GM12875 (cell line): ENCODE data around the gene THSD4.
A peak's percentile ranks its signal among the peaks of the same experiment; 100 is the strongest.

Experiments
- H3K4me3 ChIP-seq: one replicate; pipeline ENCODE4 v1.5.1; 2011; ENCODE audit warnings: low read depth, low read length, control low read depth
- TF ChIP-seq, protein P1 (sequence below): IDR thresholded peaks from 2 replicates; pipeline ENCODE4 v1.5.1; 2011; ENCODE audit warnings: low read depth, mild to moderate bottlenecking, control low read depth, inconsistent platforms, low read length, moderate library complexity, borderline replicate concordance; ENCODE audit not compliant: insufficient read depth

Gene THSD4

GRCh38 chr15:71447328-71448250 is 332.3 kb downstream of the THSD4 start:
- H3K4me3 ChIP-seq, result no peak overlapping the region
- TF ChIP-seq, protein P1, sequence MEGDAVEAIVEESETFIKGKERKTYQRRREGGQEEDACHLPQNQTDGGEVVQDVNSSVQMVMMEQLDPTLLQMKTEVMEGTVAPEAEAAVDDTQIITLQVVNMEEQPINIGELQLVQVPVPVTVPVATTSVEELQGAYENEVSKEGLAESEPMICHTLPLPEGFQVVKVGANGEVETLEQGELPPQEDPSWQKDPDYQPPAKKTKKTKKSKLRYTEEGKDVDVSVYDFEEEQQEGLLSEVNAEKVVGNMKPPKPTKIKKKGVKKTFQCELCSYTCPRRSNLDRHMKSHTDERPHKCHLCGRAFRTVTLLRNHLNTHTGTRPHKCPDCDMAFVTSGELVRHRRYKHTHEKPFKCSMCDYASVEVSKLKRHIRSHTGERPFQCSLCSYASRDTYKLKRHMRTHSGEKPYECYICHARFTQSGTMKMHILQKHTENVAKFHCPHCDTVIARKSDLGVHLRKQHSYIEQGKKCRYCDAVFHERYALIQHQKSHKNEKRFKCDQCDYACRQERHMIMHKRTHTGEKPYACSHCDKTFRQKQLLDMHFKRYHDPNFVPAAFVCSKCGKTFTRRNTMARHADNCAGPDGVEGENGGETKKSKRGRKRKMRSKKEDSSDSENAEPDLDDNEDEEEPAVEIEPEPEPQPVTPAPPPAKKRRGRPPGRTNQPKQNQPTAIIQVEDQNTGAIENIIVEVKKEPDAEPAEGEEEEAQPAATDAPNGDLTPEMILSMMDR, result no peak

- TF ChIP-seq, protein P1, result peak; percentile 69; the same call in 1 of the 2 replicates
- H3K4me3 ChIP-seq, result no peak overlapping the region
Measured at GRCh38 chr15:71448688-71449114, 333.4 kb downstream of the THSD4 start.

DNA sequence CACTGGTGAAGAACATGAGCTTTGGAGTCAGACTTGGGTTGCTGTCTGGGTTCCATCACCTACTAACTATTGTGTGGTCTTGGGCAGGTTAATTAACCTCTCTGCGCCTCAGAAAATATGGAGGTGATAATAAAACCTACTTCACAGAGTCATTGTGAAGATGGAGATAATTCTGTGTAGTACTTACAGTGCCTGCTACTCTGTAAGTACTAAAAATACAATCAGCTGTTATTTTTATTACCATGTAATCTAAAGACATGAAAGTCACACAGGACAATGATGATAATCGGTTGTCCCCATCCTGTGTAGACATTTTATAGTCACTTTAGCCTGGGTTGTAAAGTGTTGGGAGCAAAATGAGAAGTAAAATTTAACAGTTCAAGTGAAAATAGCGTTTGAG is 334.1 kb downstream of the THSD4 start:
- TF ChIP-seq, protein P1, result no peak
- no peak overlapping the region for H3K4me3 ChIP-seq

DNA sequence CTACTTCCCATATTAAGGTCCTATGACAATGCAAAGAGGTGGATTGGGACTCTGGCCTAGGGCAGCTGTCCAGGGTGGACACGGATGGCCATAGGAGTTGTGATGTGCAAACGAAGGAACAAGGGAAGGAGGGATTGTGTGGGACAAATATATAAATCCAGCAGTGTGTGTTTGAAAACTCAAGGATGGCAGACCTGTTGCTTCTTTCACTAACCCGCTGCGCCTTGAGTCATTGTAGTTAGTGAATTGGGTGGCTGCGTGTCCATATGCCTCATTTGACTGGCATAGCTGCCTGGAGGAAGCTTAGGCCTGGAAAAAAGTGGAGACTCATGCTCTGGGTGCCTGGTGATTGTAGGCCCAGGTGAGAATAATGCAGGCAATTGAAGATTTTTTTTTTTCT is 334.7 kb downstream of the THSD4 start:
- no peak overlapping the region for H3K4me3 ChIP-seq
- TF ChIP-seq, protein P1, result no peak

- TF ChIP-seq, protein P1, result no peak
- no peak overlapping the region for H3K4me3 ChIP-seq
Measured at GRCh38 chr15:71451130-71451529, 335.9 kb downstream of the THSD4 start.

DNA sequence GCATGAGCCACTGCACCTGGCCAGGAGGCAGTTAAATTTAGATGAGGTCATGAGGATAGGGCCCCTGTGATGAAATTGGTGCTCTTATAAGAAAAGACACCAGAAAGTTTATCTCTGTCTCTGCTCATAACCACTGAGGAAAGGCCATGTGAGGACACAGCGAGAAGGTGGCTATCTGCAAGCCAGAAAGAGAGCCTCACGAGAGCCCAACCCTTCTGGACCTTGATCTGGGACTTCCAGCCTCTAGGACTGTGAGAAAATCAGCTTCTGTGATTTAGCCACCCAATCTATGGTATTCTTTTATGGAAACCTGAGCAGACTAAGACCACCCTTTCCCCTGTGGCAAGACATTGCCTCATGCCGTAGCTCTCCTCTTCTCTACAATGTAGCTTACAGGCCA is 337.6 kb downstream of the THSD4 start:
- no peak overlapping the region for H3K4me3 ChIP-seq
- TF ChIP-seq, protein P1, result no peak

DNA sequence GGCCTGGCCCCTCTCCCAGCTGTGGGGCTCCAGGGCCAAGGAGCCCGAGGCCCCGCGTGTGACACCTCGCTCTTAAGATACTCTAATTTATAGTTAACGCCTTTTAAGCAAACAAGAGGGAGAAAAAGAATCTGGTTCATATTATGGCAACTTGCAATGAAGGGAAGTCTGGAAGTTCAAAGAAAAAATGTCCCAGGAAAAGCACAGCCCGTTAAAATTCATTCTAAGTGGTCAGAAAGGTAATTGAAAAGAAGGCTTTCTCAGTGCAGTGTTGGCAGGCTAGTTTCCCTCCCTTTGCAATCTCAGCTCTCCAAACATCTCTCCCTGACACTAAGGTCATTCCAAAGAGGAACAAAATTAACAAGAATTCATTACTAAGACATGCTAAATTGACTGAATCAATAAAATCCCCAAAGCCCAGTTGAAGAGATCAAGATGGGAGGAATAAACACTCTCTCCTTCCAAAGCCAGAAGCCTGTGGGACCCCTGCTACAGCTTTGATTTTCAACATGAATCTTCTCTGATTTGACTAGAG is 339.3 kb downstream of the THSD4 start:
- TF ChIP-seq, protein P1, result no peak
- no peak overlapping the region for H3K4me3 ChIP-seq
